HCT116 (cell line): ENCODE measurements around the gene SCRN1.

Source experiments
- CEBPB ChIP-seq: IDR thresholded peaks from 2 replicates; pipeline ENCODE4 v1.6.1; 2012; ENCODE audit warnings: low read depth
- ELF1 ChIP-seq: IDR thresholded peaks from 2 replicates; pipeline ENCODE4 v1.6.1; 2012; ENCODE audit warnings: low read depth, borderline replicate concordance
- EZH2 ChIP-seq: fragments of 200-600 bp; sonication (generic); IDR thresholded peaks from 2 replicates; pipeline ENCODE4 v1.6.1; 2017; ENCODE audit warnings: antibody characterized with exemption, mixed run types
- EZH2phosphoT487 ChIP-seq: fragments of 200-600 bp; IDR thresholded peaks from 2 replicates; pipeline ENCODE4 v1.6.1; 2018; ENCODE audit warnings: antibody characterized with exemption, borderline replicate concordance
- JUND ChIP-seq: IDR thresholded peaks from 2 replicates; pipeline ENCODE4 v1.6.1; 2012
- POLR2A ChIP-seq: IDR thresholded peaks from 2 replicates; pipeline ENCODE4 v1.7.0; 2011; ENCODE audit warnings: borderline replicate concordance; ENCODE audit not compliant: insufficient read depth, insufficient read length; ENCODE audit errors: extremely low read depth
- RAD21 ChIP-seq: IDR thresholded peaks from 2 replicates; pipeline ENCODE4 v1.6.1; 2012; ENCODE audit warnings: low read depth, mild to moderate bottlenecking
- SIN3A ChIP-seq: IDR thresholded peaks from 2 replicates; pipeline ENCODE4 v1.6.1; 2012; ENCODE audit warnings: low read depth
- TF ChIP-seq, protein P1 (sequence below), 3 experiments: fragments of 200-600 bp in 1 of 3; sonication (generic) in 1 of 3; IDR thresholded peaks in 2 of 3; conservative IDR thresholded peaks in 1 of 3; 2 replicates each; pipeline ENCODE4 v1.5.1; 2012 to 2017; ENCODE audit warnings: low read depth in 2 of 3, low read length in 2 of 3, antibody characterized with exemption in 1 of 3, borderline replicate concordance in 1 of 3, control low read depth in 1 of 3, mild to moderate bottlenecking in 1 of 3, mixed read lengths in 1 of 3, mixed run types in 1 of 3, moderate library complexity in 1 of 3; ENCODE audit not compliant: insufficient read depth in 1 of 3
- TF ChIP-seq, protein P2 (sequence below): IDR thresholded peaks from 2 replicates; pipeline ENCODE4 v1.6.1; 2012

DNA sequence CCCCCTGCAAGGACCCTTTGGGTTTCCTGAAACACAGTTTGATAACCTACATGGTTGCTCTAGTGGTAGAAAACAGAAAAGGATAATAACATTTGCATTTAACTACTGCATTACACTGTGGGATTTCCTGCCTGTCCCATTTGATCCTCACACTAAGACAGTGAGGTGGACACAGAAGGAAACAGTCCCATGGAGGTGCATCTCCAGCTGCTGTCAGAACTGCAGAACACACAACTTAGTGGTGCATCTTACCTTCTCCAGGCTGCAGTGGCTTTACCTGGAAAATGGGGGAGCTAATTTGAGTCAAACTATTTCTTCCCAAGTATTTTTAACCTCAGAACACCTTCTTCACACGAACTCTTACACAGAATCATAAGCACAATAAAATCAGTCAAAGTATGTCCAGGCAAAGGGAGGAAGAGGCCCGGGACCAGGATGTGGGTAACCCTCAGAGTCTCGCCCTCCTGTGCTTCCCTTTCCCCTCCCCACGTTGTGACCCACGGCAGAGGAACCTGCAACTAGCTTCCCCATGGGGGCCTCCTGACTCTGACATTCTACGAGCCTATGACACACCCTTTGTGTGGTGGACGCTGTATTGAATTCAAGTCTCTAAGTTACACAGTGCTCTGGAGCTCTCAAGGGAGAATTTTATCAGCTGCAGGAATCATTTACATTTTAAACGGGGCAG is 33.7 kb downstream of the SCRN1 start:
- TF ChIP-seq, protein P1, sequence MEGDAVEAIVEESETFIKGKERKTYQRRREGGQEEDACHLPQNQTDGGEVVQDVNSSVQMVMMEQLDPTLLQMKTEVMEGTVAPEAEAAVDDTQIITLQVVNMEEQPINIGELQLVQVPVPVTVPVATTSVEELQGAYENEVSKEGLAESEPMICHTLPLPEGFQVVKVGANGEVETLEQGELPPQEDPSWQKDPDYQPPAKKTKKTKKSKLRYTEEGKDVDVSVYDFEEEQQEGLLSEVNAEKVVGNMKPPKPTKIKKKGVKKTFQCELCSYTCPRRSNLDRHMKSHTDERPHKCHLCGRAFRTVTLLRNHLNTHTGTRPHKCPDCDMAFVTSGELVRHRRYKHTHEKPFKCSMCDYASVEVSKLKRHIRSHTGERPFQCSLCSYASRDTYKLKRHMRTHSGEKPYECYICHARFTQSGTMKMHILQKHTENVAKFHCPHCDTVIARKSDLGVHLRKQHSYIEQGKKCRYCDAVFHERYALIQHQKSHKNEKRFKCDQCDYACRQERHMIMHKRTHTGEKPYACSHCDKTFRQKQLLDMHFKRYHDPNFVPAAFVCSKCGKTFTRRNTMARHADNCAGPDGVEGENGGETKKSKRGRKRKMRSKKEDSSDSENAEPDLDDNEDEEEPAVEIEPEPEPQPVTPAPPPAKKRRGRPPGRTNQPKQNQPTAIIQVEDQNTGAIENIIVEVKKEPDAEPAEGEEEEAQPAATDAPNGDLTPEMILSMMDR (IDR thresholded peaks at IDR 0.05 in 2 of 3, conservative IDR thresholded peaks at IDR 0.05 in 1 of 3; ENCODE audit: borderline replicate concordance in 1 of 3, insufficient read depth in 1 of 3, low read depth in 2 of 3, low read length in 2 of 3), result no peak
- TF ChIP-seq EZH2 (no peak), JUND (no peak), POLR2A (no peak), SIN3A (no peak), CEBPB (no peak), EZH2phosphoT487 (no peak), RAD21 (no peak), ELF1 (no peak)
- TF ChIP-seq, protein P2, sequence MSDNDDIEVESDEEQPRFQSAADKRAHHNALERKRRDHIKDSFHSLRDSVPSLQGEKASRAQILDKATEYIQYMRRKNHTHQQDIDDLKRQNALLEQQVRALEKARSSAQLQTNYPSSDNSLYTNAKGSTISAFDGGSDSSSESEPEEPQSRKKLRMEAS, result no peak
